PC-9 (cell line): Measurements from ENCODE around the gene SCN1A.

Source experiments
- EZH2 ChIP-seq: fragments of 200-600 bp; sonication (generic); IDR thresholded peaks from 2 replicates; pipeline ENCODE4 v1.8.0; 2017; ENCODE audit warnings: antibody characterized with exemption, low read depth
- TF ChIP-seq, protein P1 (sequence below): fragments of 200-600 bp; sonication (generic); conservative IDR thresholded peaks from 2 replicates; pipeline ENCODE4 v1.6.1; 2017; ENCODE audit warnings: mixed run types, antibody characterized with exemption, mild to moderate bottlenecking, moderate library complexity

DNA sequence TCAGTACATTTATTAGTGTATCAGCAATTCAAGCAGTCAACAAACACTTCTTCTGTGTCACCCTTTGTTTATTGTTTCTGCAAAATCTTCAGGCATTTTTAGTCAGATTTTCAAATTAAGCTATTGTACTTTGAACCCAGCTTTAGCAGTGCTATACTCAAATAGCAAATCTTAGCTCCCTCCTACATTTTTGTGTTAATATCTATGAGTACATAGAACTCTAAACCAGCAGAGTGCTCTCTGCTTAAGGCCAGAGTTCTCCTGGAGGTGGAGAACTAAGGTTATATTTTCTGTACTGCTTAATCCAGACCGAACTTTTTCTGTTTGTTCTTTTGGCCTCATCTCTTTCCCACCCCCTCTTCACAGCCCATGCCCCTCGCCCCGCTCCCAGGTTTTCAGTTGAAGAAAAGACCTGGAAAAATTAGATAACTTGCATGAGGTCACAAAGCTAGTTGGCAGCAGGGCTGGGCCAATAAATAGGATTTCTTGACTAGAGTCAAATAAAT lies 29.2 kb upstream of the SCN1A start:
- TF ChIP-seq, protein P1, sequence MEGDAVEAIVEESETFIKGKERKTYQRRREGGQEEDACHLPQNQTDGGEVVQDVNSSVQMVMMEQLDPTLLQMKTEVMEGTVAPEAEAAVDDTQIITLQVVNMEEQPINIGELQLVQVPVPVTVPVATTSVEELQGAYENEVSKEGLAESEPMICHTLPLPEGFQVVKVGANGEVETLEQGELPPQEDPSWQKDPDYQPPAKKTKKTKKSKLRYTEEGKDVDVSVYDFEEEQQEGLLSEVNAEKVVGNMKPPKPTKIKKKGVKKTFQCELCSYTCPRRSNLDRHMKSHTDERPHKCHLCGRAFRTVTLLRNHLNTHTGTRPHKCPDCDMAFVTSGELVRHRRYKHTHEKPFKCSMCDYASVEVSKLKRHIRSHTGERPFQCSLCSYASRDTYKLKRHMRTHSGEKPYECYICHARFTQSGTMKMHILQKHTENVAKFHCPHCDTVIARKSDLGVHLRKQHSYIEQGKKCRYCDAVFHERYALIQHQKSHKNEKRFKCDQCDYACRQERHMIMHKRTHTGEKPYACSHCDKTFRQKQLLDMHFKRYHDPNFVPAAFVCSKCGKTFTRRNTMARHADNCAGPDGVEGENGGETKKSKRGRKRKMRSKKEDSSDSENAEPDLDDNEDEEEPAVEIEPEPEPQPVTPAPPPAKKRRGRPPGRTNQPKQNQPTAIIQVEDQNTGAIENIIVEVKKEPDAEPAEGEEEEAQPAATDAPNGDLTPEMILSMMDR = no peak
- TF ChIP-seq EZH2 = no peak
